Ovary (tissue), 3 donors: Measurements from ENCODE around the gene CAMTA1.

Experiments used
- EP300 ChIP-seq: sonication (generic); formaldehyde crosslinking; IDR thresholded peaks from one replicate; pipeline ENCODE4 v1.6.1; 2017; ENCODE audit warnings: antibody characterized with exemption
- POLR2A ChIP-seq: fragments of 450-650 bp; IDR thresholded peaks from one replicate; pipeline ENCODE4 v1.6.1; 2017; ENCODE audit warnings: antibody characterized with exemption, mild to moderate bottlenecking, moderate library complexity
- TF ChIP-seq, protein P1 (sequence below), 3 donors: fragments of 450-650 bp in 2 of 3; fragments of 200-600 bp in 1 of 3; IDR thresholded peaks; one replicate each; pipeline versions ENCODE4 v1.5.1 to v1.8.0; 2016 to 2022; ENCODE audit warnings: antibody characterized with exemption in 3 of 3, mild to moderate bottlenecking in 1 of 3
- donor health status: DM: no; HTN: no; CAD: no.

DNA sequence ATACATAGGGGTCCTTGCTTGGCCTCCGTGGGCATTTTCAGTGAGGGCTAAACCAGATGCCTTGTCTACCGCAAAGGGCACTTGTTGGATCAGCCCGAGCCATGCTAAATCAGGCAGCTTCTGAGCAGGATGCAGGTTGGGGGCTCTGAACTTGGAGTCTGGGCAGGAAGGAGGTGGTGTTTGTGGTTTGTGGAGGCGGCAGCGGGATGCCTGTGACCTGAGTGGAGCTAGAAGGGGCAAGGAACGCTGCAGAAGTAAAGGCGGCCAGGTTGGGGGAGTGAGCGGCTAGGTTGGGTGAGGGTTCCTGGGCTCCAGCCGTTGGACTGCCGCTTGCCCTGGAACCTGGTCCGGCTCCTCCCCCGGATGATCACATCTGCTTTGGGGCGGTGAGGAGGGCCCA is 183.9 kb downstream of the CAMTA1 start:
- no peak for TF ChIP-seq EP300
- TF ChIP-seq, protein P1, sequence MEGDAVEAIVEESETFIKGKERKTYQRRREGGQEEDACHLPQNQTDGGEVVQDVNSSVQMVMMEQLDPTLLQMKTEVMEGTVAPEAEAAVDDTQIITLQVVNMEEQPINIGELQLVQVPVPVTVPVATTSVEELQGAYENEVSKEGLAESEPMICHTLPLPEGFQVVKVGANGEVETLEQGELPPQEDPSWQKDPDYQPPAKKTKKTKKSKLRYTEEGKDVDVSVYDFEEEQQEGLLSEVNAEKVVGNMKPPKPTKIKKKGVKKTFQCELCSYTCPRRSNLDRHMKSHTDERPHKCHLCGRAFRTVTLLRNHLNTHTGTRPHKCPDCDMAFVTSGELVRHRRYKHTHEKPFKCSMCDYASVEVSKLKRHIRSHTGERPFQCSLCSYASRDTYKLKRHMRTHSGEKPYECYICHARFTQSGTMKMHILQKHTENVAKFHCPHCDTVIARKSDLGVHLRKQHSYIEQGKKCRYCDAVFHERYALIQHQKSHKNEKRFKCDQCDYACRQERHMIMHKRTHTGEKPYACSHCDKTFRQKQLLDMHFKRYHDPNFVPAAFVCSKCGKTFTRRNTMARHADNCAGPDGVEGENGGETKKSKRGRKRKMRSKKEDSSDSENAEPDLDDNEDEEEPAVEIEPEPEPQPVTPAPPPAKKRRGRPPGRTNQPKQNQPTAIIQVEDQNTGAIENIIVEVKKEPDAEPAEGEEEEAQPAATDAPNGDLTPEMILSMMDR (IDR thresholded peaks at IDR 0.05) = no peak
- TF ChIP-seq POLR2A = no peak
